ENCODE measurements around the gene CEP19.

- TF ChIP-seq, protein P1, sequence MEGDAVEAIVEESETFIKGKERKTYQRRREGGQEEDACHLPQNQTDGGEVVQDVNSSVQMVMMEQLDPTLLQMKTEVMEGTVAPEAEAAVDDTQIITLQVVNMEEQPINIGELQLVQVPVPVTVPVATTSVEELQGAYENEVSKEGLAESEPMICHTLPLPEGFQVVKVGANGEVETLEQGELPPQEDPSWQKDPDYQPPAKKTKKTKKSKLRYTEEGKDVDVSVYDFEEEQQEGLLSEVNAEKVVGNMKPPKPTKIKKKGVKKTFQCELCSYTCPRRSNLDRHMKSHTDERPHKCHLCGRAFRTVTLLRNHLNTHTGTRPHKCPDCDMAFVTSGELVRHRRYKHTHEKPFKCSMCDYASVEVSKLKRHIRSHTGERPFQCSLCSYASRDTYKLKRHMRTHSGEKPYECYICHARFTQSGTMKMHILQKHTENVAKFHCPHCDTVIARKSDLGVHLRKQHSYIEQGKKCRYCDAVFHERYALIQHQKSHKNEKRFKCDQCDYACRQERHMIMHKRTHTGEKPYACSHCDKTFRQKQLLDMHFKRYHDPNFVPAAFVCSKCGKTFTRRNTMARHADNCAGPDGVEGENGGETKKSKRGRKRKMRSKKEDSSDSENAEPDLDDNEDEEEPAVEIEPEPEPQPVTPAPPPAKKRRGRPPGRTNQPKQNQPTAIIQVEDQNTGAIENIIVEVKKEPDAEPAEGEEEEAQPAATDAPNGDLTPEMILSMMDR (optimal IDR thresholded peaks at IDR 0.05 in 1 of 3, IDR thresholded peaks at IDR 0.05 in 1 of 3, conservative IDR thresholded peaks at IDR 0.05 in 1 of 3; ENCODE audit: extremely low read depth in 1 of 3, insufficient read depth in 2 of 3, low read length in 3 of 3): no peak
- TF ChIP-seq EZH2 (IDR thresholded peaks at IDR 0.05; ENCODE audit: low read length): no peak
Observed at GRCh38 chr3:196753201-196753600, 41.2 kb upstream of the CEP19 start.

Data from keratinocyte (primary cell).